Choroid plexus epithelial cell (primary cell): ENCODE data around the gene ANTKMT.
"Not testable (repeated sequence)": the region's sequence is repeated elsewhere in the genome, so short reads cannot be mapped to it uniquely, and the experiment has no call there.

Experiments used
- DNase-seq: peaks from one replicate; pipeline ENCODE4 v3.0.0-alpha.2; 2010; ENCODE audit warnings: low read depth
- H3K4me3 ChIP-seq: 2 replicates; pipeline ENCODE4 v1.5.1; 2011; ENCODE audit warnings: low read depth, mild to moderate bottlenecking, control low read depth, low read length, moderate library complexity
- TF ChIP-seq, protein P1 (sequence below): conservative IDR thresholded peaks from 2 replicates; pipeline ENCODE4 v1.5.1; 2011; ENCODE audit warnings: low read depth, mild to moderate bottlenecking, control low read depth, inconsistent platforms, low read length, moderate library complexity

The ANTKMT gene

DNA sequence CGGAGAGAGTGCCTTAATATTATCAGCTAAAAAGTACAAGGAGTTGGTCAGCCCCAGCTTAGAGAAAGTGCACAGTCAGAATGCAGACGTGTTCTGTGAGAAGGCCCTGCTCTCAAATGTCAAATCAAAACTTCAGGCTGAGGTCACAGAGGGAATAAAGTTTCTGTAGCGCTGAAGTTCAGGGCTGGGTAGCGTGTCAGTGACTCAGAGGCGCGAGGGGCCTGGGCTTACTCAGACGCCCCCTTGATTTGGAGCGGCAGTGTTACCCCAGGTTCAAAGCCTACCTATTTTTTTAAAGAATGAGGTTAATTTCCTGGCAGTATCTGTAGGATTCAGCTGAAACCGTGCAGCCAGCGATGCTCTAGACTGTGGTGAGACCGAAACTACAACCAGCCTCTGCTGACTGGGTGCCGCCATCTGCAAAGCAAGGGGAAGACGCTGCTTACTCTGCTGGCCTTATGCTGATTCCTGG lies 15.1 kb downstream of the ANTKMT start:
- DNase-seq: no peak
- H3K4me3 ChIP-seq: no peak overlapping the region
- TF ChIP-seq, protein P1, sequence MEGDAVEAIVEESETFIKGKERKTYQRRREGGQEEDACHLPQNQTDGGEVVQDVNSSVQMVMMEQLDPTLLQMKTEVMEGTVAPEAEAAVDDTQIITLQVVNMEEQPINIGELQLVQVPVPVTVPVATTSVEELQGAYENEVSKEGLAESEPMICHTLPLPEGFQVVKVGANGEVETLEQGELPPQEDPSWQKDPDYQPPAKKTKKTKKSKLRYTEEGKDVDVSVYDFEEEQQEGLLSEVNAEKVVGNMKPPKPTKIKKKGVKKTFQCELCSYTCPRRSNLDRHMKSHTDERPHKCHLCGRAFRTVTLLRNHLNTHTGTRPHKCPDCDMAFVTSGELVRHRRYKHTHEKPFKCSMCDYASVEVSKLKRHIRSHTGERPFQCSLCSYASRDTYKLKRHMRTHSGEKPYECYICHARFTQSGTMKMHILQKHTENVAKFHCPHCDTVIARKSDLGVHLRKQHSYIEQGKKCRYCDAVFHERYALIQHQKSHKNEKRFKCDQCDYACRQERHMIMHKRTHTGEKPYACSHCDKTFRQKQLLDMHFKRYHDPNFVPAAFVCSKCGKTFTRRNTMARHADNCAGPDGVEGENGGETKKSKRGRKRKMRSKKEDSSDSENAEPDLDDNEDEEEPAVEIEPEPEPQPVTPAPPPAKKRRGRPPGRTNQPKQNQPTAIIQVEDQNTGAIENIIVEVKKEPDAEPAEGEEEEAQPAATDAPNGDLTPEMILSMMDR: no peak

DNA sequence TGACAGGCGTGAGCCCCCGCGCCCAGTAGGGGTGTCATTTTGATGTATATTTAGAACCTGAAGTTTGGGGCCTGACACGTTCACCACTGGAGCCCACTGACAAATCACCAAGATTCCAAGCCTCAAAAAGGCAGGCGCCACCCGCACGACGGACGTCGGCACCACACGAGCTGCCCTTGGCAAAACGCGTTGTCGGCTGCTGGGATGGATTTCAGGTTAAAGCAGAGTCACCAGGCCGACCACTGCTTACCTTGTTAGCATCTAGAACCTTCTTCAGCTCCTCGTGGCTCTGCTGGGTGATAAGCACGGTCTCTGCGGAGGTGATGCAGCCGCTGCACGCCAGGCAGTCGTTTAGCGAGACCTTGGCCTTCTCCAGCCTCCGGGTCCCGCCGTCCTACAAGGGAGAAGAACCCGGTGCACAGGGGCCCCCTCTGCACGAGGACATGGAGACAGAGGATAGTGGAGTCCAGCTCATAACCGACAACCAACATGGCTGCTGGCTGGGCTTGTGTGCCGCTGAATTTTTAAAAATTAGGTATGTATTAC lies 16.1 kb downstream of the ANTKMT start:
- DNase-seq: no peak
- H3K4me3 ChIP-seq: no peak overlapping the region
- TF ChIP-seq, protein P1: no peak

DNA sequence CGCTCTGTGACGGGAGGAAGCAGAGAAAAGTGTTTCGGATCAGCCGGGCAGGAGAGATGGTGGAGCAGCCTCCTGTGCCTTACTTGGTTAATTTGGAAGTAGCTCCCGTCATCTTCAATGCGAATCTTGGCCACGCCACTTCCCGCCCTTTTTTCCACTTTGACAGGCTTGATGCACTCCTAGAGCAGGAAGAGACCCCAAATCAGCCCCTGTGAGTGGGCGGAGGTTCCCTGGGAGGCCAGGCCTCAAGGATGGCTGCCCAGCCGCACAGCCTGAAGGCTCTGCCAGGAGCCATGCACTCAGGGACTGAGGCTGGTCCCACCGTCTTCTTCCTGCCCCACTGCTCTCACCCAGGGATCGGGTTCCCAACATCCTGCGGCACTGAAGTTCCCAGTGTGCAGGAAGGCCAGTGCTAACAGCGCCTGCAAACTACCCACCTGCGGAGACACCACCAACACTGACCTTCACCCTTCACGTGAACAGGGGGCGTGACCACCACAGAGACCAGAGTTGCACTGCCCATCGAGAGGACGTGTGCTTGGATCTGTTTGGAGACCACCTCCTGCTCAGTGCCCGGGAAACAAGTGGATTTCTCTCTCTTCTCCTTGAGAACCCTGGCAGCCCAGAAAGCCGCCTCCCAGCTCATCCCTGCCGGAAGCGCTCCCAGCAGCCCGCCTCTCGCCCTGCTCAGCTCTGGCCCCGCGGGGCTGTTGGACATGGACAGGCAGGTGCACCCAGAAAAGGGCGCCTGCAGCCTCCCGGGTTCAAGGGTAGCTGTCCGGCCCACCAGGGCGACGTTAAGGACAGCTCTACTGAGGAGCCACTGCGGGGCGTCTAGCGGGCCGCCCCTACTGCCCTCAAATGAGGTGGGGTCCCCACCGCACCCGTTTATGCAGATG lies 18.9 kb downstream of the ANTKMT start:
- no peak for DNase-seq
- TF ChIP-seq, protein P1: no peak
- H3K4me3 ChIP-seq: peak overlapping the region; percentile 83

DNA sequence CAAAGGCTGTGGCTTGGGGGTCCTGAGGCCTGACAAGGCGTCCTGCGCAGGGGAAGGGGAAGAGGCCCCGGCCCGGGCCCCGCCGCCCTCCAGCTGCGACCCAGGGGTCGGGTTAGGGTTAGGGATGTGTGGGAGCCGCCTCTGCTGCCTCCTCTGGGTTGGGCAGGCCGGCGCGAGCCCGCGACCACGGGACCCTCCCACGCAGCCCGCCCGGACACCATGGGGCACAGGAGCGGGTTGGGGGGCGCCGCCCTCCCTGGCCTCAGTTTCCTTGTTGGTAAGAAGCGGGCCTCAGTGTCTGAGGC lies 19.5 kb downstream of the ANTKMT start:
- TF ChIP-seq, protein P1: no peak
- H3K4me3 ChIP-seq: peak overlapping the region; percentile 83
- DNase-seq: no peak

DNA sequence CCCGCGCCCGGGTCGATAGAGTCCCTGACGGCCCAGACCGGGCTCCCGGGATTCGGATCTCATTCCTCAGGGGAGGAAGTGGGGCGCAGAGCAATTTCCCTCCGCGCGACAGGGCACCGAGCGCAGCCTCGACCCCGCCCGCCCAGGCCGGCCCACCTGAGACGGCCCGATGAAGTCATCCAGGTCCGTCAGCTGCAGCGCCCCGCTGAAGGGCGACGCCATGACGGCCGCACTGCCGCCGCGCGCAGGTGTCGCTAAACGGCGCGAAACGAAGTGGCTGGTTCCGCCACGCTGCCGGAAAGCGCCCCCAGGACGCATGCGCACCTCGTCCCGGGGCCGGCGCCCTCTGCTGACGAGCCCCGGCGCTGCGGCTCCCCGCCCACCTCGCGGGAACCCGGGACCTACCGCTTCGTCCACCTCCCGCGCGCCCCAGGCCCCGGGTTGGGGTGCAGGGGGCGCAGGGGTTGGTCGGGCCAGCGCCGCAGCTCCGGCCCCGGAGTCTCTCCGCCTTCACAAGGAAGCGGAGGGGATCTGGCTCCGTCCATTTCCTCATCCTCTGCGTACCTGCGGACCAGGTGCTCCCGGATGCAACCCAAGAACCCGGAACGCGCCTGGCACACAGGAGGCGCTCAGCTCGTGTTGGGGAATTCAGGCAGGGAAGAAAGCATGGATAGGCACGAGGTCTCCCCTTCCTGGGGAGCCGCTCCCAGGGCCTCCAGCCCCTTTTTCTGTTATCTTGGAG lies 20.0 kb downstream of the ANTKMT start, which contains the start of gene CIAO3:
CIAO3 (minus strand) TSS at position 234 of the 742 bp plus-strand sequence; CDS start at position 222, 12 bp downstream.
- TF ChIP-seq, protein P1: peak; percentile 49
- peak; percentile 93 for DNase-seq

DNA sequence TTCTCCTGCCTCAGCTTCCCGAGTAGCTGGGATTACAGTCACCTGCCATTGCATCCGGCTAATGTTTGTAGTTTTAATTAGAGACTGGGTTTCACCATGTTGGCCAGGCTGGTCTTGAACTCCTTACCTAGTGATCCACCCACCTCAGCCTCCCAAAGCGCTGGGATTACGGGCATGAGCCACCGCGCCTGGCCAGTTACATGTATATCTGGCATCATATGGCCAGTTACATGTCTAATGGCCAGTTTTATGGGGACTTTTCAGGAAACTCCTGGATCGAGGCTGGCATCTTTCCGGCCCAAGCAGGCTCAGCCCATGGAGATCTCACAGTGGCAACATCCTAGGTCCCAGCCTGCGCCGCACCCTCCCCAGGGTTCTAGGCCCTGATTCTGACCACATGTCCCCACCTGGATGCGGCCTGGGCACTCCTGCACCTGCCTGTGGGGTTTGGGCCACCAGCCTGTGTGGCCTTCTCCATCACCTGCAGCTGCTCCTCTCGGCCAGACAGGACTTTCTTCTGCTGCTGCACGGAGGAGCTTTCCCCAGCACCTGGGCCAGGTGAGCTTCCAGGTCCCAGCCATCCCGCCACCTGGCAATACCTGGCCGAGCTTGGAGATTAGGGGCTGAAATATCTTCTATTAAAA lies 21.2 kb downstream of the ANTKMT start:
- TF ChIP-seq, protein P1: no peak
- H3K4me3 ChIP-seq: no peak overlapping the region

More for the DNA sequence above, 20.0 kb downstream of the ANTKMT start, which contains the start of gene CIAO3:
- H3K4me3 ChIP-seq: peak within 1 kb of the TSS; percentile 83

DNA sequence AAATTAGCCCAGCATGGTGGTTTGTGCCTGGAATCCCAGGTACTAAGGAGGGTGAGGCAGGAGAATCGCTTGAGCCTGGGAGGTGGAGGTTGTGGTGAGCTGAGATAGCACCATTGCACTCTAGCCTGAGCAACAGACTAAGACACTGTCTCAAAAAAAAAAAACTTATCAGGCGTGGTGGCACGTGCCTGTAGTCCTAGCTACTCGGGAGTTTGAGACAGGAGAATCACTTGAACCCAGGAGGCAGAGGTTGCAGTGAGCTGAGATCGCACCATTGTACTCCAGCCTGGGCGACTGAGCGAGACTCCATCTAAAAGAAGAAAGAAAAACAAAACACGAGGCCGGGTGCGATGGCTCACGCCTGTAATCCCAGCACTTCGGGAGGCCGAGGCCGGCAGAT lies 21.9 kb downstream of the ANTKMT start:
- H3K4me3 ChIP-seq, DNase-seq: not testable (repeated sequence)

More for the DNA sequence above, 21.2 kb downstream of the ANTKMT start:
- no peak for DNase-seq
